Mucosa of descending colon (tissue), 3 donors: ENCODE measurements around the gene RBM17. TPM values are rescaled to one million over a fixed set of nuclear protein-coding genes. Genes with fewer than 3 reads are reported as not detected.
A peak's percentile ranks its signal among the peaks of the same experiment; 100 is the strongest.
"Not testable (repeated sequence)": the region's sequence is repeated elsewhere in the genome, so short reads cannot be mapped to it uniquely, and the experiment has no call there.

Experiments used
- ATAC-seq: fragments of 200-7000 bp; cut with Tn5 transposase; one replicate; pipeline ENCODE4 v1.9.1; 2020; ENCODE audit warnings: mild to moderate bottlenecking, moderate library complexity
- DNase-seq, 3 donors: peaks; one replicate each; pipeline ENCODE4 v3.0.0-alpha.2; 2020
- H3K36me3 ChIP-seq: fragments of 200-600 bp; one replicate; pipeline ENCODE4 v1.8.0; 2021; ENCODE audit warnings: low read depth, mild to moderate bottlenecking
- H3K4me1 ChIP-seq: fragments of 200-600 bp; one replicate; pipeline ENCODE4 v1.8.0; 2021; ENCODE audit warnings: low read depth, mild to moderate bottlenecking
- H3K4me3 ChIP-seq: fragments of 200-600 bp; one replicate; pipeline ENCODE4 v1.8.0; 2021; ENCODE audit warnings: mild to moderate bottlenecking
- H3K9me3 ChIP-seq: fragments of 200-600 bp; one replicate; pipeline ENCODE4 v1.8.0; 2021; ENCODE audit warnings: mild to moderate bottlenecking
- intact Hi-C, 2 donors: fragments of 100-400 bp; cut with DNase I in 1 of 2; cut with micrococcal nuclease in 1 of 2; formaldehyde crosslinking; loops; one replicate each; pipeline versions ENCODE4 v1.11.0 to v1.11.1; 2022; cut with DNase I, micrococcal nuclease
- total RNA-seq, 3 donors: library from RNA; stranded (reverse); fragmentation: NEBNext Ultra II Directional in 2 of 3; extraction: Animal tissue kit (Norgen Biotek cat#: 25700) in 2 of 3; gene quantifications; one replicate each; pipeline versions ENCODE4 v1.2.1 to v1.2.4, GENCODE V29; 2021 to 2023
- TF ChIP-seq, protein P1 (sequence below): fragments of 200-600 bp; IDR thresholded peaks from one replicate; pipeline ENCODE4 v1.8.0; 2022; ENCODE audit warnings: antibody characterized with exemption, mild to moderate bottlenecking
- donor health status: DM: no; HTN: no; CAD: no; lungs with moderate emphysema.
- donor health status: DM: no; HTN: no; CAD: no.
- donor health status: DM: no; HTN: yes; CAD: no.

The RBM17 gene
- total RNA-seq, 3 donors from 2014 or later = 87.4 to 100 (median 90.8) TPM

DNA sequence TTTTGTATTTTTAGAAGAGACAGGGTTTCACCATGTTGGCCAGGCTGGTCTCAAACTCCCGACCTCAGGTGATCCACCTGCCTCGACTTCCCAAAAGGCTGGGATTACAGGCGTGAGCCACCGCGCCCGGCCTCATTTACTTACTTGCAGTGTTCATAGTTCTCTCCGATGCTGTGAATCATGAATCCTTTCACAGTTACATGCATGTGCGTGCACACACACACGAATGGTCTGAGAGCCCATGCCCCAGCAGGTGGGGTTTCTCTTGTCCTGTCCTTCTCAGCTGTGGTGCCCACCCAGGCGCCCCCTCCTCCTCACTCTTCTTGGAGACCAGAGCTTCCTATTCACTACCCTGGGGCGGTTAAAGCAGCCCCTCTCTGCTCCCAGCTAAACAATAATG is 50.6 kb downstream of the RBM17 start:
- no peak overlapping the region for H3K4me3 ChIP-seq
- TF ChIP-seq, protein P1, sequence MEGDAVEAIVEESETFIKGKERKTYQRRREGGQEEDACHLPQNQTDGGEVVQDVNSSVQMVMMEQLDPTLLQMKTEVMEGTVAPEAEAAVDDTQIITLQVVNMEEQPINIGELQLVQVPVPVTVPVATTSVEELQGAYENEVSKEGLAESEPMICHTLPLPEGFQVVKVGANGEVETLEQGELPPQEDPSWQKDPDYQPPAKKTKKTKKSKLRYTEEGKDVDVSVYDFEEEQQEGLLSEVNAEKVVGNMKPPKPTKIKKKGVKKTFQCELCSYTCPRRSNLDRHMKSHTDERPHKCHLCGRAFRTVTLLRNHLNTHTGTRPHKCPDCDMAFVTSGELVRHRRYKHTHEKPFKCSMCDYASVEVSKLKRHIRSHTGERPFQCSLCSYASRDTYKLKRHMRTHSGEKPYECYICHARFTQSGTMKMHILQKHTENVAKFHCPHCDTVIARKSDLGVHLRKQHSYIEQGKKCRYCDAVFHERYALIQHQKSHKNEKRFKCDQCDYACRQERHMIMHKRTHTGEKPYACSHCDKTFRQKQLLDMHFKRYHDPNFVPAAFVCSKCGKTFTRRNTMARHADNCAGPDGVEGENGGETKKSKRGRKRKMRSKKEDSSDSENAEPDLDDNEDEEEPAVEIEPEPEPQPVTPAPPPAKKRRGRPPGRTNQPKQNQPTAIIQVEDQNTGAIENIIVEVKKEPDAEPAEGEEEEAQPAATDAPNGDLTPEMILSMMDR = no peak
- no peaks in the 10 kb centered on the region for H3K36me3 ChIP-seq
- intact Hi-C loops = no loop called here
- H3K4me1 ChIP-seq = peaks cover 9% of the 10 kb centered on the region
- ATAC-seq (no peak), DNase-seq (no peak)
- no peaks in the 10 kb centered on the region for H3K9me3 ChIP-seq

DNA sequence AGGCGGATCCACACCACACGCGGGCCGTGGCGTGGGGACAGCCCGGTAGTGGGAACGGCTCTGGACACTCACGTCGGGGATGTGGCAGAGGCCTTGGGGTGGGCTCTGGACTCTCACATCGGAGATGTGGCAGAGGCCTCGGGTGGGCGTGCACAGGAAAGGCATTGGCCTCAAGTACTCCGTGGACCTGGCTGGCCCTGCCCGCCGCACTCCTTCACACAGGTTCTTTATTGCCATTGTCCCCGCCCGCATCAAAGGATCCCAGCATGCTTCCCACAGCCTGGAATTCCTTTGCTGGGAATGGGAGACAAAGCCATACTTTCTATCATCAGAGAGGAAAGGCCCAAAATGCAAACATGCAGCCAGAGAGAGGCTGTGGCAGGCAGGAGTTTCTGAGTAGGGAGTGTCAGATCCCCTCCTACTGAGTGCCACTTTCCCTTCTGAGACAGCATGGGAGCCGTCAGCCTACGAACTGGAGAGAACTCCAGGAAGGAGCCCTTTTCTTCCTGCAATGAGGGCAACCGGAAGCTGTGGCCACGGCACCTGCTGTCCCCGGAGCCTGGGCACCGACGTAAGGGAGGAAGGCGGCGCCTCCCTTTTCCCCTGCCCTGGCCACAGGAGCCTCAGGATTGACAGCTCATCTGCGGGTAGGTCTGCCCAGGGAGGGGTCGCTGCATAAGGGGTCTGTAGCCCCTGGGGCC is 51.5 kb downstream of the RBM17 start:
- TF ChIP-seq, protein P1 = no peak
- ATAC-seq (peak; percentile 57), DNase-seq (peak; percentile 59 to 82 (median 74))
- no peak overlapping the region for H3K4me3 ChIP-seq
- H3K36me3 ChIP-seq = no peaks in the 10 kb centered on the region
- peaks cover 9% of the 10 kb centered on the region for H3K4me1 ChIP-seq
- H3K9me3 ChIP-seq = no peaks in the 10 kb centered on the region
- intact Hi-C loops = no loop called here

DNA sequence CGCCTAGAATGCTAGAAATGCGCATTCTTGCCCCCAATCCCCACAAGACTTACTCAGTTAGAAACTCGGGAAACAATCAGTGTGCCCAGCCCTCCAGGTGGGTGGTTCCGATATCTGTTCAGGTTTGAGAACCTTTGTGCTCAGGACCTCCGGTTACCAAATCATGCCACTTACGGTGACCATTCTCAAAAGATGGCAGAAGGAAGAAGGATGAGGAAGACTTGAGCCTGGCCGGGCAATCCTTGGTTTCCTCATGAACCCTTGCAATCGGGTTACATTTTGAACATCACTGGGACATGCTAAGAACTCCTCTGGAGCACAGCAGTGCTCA is 52.1 kb downstream of the RBM17 start:
- Histone ChIP-seq H3K9me3 (no peaks in the 10 kb centered on the region), H3K36me3 (no peaks in the 10 kb centered on the region), H3K4me1 (peaks cover 14% of the 10 kb centered on the region), H3K4me3 (no peak overlapping the region)
- no peak for ATAC-seq
- no peak for DNase-seq
- TF ChIP-seq, protein P1 = no peak
- intact Hi-C loops = no loop called here

DNA sequence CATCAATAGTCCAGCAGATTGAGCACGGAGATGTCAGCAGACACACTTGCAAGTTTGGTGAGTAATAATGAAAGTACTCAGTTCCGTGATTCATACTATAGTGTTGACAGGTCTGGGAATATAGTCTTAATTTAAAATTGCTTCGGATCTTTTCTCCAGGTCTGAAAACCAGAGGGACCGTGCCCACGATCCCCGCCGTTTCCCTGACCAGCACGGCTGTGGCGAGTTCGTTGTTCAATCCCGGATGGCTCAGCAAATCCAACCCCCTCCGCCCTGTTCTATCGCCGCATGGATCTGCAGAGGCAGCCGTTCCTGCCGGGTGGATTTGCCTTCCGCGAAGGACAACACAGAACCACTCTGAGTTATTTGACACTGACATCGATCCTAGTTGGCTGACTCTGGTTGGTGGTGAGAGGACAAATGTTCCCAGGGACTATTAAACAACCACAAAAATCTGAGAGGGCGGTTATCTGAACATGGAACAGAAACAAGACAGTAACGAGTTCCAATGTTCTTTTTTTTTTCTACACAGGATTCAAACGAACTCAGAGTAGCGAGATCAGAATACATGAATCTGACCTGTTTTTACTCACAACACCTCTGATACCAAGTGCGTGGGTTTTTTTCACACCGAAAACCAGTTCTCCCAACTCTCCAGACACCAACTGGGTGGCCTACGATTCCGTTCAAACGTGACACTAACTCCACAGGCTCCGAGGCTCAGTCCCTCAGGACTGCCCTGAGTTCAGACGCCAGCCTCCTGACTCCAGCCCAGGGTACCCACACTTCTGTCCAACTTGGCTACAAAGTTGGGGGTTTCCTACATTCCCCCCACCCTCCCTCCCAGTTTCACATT is 52.7 kb downstream of the RBM17 start:
- Histone ChIP-seq H3K9me3 (no peaks in the 10 kb centered on the region), H3K4me3 (no peak overlapping the region), H3K36me3 (no peaks in the 10 kb centered on the region), H3K4me1 (peaks cover 18% of the 10 kb centered on the region)
- intact Hi-C loops = no loop called here
- no peak for DNase-seq
- no peak for ATAC-seq
- TF ChIP-seq, protein P1 = no peak

DNA sequence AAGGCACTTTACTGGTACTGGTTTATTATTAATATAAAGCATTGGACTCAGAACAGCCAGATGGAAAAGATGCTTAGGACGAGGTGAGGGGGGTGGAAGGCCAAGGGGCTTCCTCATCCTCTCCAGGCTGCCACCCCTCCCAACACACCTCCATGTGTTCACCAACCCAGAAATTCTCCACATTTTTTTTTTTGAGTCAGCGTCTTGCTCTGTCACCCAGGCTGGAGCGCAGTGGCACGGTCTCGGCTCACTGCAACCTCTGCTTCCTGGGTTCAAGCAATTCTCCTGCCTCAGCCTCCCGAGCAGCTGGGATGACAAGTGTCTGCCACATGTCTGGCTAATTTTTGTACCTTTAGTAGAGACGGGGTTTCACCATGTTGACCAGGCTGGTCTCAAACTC is 53.4 kb downstream of the RBM17 start:
- H3K4me3 ChIP-seq, ATAC-seq, H3K36me3 ChIP-seq, H3K9me3 ChIP-seq, intact Hi-C loops, DNase-seq: not testable (repeated sequence)
- peaks cover 18% of the 10 kb centered on the region for H3K4me1 ChIP-seq

DNA sequence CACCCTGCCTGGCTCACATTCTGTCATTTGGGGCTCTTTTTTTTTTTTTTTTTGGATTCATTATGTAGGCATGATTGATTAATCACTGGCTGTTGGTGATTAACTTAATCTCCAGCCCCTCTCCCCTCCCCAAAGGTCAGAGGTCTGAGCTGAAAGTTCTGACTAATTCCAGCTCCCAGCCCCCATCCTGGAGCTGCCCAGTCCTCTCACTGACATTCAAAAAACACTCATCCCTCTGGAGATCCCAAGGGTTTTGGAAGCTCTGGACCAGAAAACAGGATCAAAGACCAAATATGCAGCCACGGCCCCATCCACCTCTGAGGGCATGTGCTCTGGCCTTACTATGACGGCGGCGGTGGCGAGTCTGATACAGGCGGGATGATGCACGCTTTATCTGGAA is 53.8 kb downstream of the RBM17 start:
- H3K4me3 ChIP-seq = no peak overlapping the region

More for the DNA sequence above, 53.8 kb downstream of the RBM17 start:
- TF ChIP-seq, protein P1 = no peak
- H3K36me3 ChIP-seq = no peaks in the 10 kb centered on the region
- intact Hi-C loops = no loop called here
- no peaks in the 10 kb centered on the region for H3K9me3 ChIP-seq
- H3K4me1 ChIP-seq = peaks cover 18% of the 10 kb centered on the region
- ATAC-seq (no peak), DNase-seq (no peak)
